Kidney tubule cell (primary cell): Measurements from ENCODE around the gene UBR3.
"Not testable (repeated sequence)": the region's sequence is repeated elsewhere in the genome, so short reads cannot be mapped to it uniquely, and the experiment has no call there.

Experiments
- DNase-seq: peaks from one replicate; pipeline ENCODE4 v3.0.0-alpha.2; 2018; ENCODE audit warnings: low spot score

The UBR3 gene

GRCh38 chr2:170106102-170106840 lies 279.0 kb downstream of the UBR3 start:
- no peak for DNase-seq

DNA sequence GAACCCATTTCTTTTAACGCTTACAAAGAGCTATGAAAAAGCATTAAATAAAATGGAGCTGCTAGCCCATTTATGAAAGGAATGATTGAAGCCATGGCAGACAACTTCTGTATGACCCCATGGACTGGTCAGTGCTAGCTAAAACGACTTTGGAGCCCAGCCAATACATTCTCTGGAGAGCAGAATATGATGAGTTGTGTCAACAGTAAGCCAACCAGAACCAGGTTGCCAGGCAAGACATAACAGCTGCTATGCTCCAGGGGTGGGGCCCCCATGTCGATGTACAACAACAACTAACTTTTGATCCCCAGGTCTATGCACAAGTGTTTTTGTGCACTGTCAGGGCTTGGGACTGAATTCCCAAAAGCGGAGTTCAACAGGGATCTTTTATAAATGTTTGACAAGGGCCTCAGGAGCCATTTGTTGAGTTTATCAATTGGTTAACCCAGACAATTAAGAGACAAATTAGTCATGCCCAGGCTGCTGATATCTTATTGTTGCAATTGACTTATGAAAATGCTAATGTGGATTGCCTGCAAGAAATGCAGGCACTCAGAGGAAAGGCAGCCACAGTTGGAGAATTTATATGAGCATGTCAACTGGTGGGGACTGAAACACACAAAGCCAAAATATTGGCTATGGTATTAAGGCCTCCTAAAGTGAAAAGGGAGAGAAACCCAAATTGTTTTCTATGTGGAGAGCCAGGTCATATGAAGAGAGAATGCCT lies 286.1 kb downstream of the UBR3 start:
- peak; percentile 51 for DNase-seq

DNA sequence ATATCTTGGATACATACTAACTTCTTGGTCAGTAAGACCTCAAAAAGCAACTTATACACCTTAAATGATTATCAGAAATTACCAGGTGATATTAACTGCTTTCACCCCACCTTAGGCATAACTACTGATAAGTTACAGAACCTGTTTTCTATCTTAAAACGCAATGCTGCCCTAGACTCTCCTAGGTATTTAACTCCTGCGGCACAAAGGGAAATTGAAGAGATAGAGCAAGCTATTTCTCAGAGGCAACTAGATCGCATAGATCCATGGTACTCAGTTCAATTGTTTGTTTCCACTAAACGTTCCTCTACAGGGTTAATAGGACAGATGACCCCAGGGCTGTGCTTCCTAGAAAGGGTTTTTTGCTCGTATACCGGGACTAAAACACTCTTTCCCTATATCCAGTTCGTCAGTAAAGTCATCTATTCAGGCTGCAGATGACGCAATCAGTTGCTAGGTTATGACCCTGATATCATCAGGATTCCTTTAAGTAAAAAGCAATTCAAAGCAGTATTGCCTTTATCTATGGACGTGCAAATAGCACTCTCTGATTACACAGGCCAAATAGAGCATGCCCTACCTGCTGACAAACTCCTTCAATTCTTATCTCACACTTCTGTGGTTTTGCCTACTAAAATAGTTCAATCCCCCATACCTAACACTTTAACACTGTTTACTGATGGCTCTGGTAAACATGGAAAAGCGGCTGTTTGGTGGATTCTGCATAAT lies 288.4 kb downstream of the UBR3 start:
- DNase-seq: no peak

DNA sequence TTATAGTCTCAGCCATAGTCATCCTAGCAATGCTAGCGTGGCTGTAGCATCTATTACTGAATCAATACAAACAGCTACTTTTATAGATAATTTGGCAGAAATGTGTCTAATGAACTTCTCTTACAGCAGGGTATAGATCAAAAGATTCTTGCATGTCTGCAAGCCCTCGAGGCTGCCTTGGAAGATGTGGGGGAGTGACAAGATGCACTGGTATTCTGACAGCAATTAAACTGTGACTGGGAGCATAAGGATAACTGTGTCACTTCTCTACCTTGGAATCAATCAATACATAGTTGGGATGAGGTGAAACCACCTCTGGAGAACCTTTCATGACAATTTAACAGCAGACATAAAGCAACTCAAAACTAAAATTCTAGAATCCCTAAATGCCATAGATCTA lies 291.4 kb downstream of the UBR3 start:
- no peak for DNase-seq

DNA sequence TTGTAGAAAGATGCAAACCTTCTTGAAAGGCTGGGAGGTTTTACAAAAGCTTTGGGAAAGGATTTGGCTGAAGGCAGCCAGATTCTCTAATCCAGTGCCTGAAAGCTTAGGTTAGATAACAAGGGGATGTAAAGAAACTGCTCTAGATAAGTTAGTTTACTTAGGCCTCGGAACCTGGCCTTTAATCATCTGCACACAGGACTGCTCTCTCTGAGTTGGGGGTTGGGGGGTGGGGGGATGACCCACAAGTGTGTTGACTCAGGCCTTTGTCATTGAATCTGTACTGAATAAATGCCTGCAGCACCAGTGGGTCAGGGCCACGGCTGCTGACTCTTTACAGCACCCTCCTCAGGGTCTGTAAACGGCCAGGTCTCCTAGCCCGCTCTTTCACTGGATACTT lies 292.1 kb downstream of the UBR3 start:
- DNase-seq: not testable (repeated sequence)

DNA sequence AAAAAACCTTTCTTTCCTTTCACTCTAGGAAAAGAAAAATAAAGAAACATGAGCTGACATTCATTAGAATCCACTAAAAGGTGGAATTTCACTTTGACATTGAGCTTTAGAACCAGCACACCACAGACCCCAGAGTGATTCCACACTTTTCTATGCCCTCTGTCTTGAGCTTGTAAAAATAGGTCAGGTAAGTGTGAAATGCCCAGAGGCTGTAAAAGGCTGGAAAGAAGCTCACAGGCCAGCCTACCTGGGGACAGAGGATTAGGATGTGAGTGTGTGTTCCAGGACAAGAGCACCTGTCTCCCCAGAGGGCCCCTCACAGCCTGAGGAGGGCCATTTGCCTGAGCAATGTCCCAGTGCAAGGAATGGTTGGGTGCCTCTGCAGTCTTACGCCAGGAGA lies 294.4 kb downstream of the UBR3 start:
- peak; percentile 40 for DNase-seq

DNA sequence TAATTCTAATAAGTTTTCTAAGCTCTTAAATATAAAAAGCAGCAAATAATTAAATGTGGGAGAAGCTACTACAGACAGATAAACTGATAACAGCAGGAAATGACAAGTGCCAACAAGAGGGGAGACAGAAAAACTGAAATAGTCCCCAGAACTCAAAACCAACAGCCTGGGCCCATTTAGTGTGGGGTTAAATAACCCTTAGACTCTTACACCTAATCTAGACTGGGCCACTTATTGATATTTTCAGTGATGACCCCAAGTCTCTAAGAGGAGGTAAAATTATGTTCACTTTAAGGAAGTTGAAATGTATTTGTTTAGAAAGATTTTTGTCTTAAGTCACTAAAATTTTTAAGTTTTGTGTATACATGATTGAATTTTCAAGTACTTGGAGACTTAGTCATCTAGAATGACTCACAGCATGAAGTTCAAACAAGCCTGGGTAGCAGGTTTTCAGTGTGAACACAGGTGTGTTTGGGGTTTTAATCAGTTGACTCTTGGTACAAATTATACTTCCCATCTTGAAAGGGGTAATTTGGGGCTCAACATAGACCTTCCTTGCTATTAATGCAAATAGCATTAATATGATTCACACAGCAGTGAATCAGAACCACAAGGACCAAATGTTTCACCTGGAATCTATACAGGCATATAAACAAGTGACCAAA lies 295.8 kb downstream of the UBR3 start:
- DNase-seq: peak; percentile 82

DNA sequence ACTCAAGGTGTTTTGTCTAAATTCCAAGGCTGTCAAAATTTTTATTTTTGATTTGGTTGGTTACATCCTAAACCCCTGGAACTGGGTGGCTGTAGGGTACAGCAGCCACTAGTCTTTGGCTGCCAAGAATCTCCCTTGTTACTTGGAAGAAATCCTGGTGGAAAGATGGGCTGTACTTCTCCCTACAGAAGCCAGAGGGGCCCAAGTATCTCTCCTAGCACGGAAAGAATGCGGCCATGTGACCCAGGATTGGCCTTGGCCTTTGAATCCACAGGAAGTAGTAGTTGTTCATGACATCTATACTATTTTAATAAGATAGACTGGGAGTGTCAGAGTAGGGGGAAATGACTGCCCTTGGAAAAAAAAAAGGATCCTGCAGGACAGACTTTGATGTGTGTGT lies 296.3 kb downstream of the UBR3 start:
- DNase-seq: peak; percentile 42

DNA sequence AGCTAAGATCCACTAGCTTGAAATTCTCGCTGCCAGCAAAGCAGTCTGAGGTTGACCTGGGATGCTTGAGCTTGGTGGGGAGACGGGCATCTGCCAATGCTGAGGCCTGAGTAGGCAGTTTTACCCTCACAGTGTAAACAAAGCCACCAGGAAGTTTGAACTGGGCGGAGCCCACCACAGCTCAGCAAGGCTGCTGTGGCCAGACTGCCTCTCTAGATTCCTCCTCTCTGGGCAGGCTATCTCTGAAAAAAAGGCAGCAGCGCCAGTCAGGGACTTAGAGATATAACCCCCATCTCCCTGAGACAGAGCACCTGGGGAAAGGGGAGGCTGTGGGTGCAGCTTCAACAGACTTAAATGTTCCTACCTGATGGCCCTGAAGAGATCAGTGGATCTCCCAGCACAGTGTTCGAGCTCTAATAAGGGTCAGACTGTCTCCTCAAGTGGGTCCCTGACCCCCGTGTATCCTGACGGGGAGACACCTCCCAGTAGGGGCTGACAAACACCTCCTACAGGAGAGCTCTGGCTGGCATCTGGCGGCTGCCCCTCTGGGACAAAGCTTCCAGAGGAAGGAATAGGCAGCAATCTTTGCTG lies 299.0 kb downstream of the UBR3 start:
- not testable (repeated sequence) for DNase-seq
